IMR-90 (cell line): ENCODE results near the gene CTBP2. TPM values are rescaled to one million over a fixed set of nuclear protein-coding genes. Genes with fewer than 3 reads are reported as not detected.

Experiments
- ATAC-seq: fragments of 200-7000 bp; cut with Tn5 transposase; 2 replicates; pipeline ENCODE4 v1.9.1; 2020; ENCODE audit warnings: low read depth, mild to moderate bottlenecking, moderate library complexity
- BruUV-seq: library from RNA; stranded (reverse); fragments of 400-500 nt; replicated peaks from 2 replicates; lab custom pipeline; 2021; lab: Mats Ljungman, UMichigan
- CTCF ChIA-PET: fragments of 300-600 bp; formaldehyde crosslinking; extraction: SDS; loops from one replicate; lab custom pipeline; 2021; ENCODE audit warnings: antibody characterized with exemption; lab: Yijun Ruan, JAX
- POLR2A ChIA-PET: fragments of 300-600 bp; sonication (Branson Sonifier 250); formaldehyde crosslinking; loops from one replicate; lab custom pipeline; 2022; ENCODE audit warnings: antibody characterized with exemption; ENCODE audit not compliant: unreplicated experiment; lab: Charles Lee
- DNase-seq: peaks from one replicate; pipeline ENCODE4 v3.0.0; 2013
- H2AFZ ChIP-seq: replicated peaks from 2 replicates; pipeline ENCODE3; 2013; ENCODE audit warnings: low read length, mild to moderate bottlenecking; ENCODE audit not compliant: poor library complexity
- H2AK5ac ChIP-seq: 2 replicates; pipeline ENCODE4 v1.6.1; 2013; ENCODE audit warnings: low read depth, low read length, inconsistent platforms
- H2AK9ac ChIP-seq: replicated peaks from 2 replicates; pipeline ENCODE3; 2013; ENCODE audit warnings: mild to moderate bottlenecking, low read depth, low read length, moderate library complexity; ENCODE audit not compliant: poor library complexity
- H2BK120ac ChIP-seq: 2 replicates; pipeline ENCODE4 v1.6.1; 2013; ENCODE audit warnings: low read depth, low read length, inconsistent platforms
- H2BK15ac ChIP-seq: 3 replicates; pipeline ENCODE4 v1.6.1; 2013; ENCODE audit warnings: low read depth, low read length, inconsistent platforms
- H2BK20ac ChIP-seq: 2 replicates; pipeline ENCODE4 v1.6.1; 2013; ENCODE audit warnings: low read depth, mild to moderate bottlenecking, inconsistent platforms, low read length, moderate library complexity
- H2BK5ac ChIP-seq: 2 replicates; pipeline ENCODE4 v1.6.1; 2013; ENCODE audit warnings: mild to moderate bottlenecking, low read depth, low read length, inconsistent platforms; ENCODE audit not compliant: poor library complexity, severe bottlenecking
- H3K14ac ChIP-seq: replicated peaks from 2 replicates; pipeline ENCODE4 v1.6.1; 2013; ENCODE audit warnings: low read depth, low read length, inconsistent platforms
- H3K18ac ChIP-seq: 2 replicates; pipeline ENCODE4 v1.6.1; 2013; ENCODE audit warnings: low read depth, low read length, control low read depth
- H3K23ac ChIP-seq: 2 replicates; pipeline ENCODE4 v1.6.1; 2013; ENCODE audit warnings: low read depth, low read length, inconsistent platforms
- H3K27ac ChIP-seq: 2 replicates; pipeline ENCODE4 v1.5.1; 2013; ENCODE audit warnings: mild to moderate bottlenecking, control low read depth, low read length; ENCODE audit not compliant: insufficient read depth
- H3K27me3 ChIP-seq: 2 replicates; pipeline ENCODE4 v1.6.1; 2013; ENCODE audit warnings: low read length; ENCODE audit not compliant: control insufficient read depth, insufficient read depth
- H3K36me3 ChIP-seq: 2 replicates; pipeline ENCODE4 v1.6.1; 2013; ENCODE audit warnings: low read length, mixed read lengths; ENCODE audit not compliant: control insufficient read depth, insufficient read depth
- H3K4ac ChIP-seq: 2 replicates; pipeline ENCODE4 v1.6.1; 2013; ENCODE audit warnings: low read depth, low read length, inconsistent platforms
- H3K4me1 ChIP-seq: 2 replicates; pipeline ENCODE4 v1.6.1; 2013; ENCODE audit warnings: low read length, mixed read lengths; ENCODE audit not compliant: control insufficient read depth, insufficient read depth
- H3K4me2 ChIP-seq: 2 replicates; pipeline ENCODE4 v1.6.1; 2013; ENCODE audit warnings: low read depth, mild to moderate bottlenecking, control low read depth, low read length, moderate library complexity
- H3K4me3 ChIP-seq: 2 replicates; pipeline ENCODE4 v1.5.1; 2013; ENCODE audit warnings: low read depth, mild to moderate bottlenecking, control low read depth, low read length, moderate library complexity; ENCODE audit not compliant: insufficient read depth
- H3K56ac ChIP-seq: 2 replicates; pipeline ENCODE4 v1.6.1; 2013; ENCODE audit warnings: low read length, inconsistent platforms; ENCODE audit not compliant: insufficient read depth; ENCODE audit errors: extremely low read depth
- H3K79me1 ChIP-seq, 2 experiments: 2 replicates each; pipeline ENCODE4 v1.6.1; 2013; ENCODE audit warnings: low read length in 2 of 2, inconsistent platforms in 1 of 2, low read depth in 1 of 2
- H3K9ac ChIP-seq: 2 replicates; pipeline ENCODE4 v1.6.1; 2013; ENCODE audit warnings: low read depth, low read length, control low read depth
- H3K9me1 ChIP-seq: 2 replicates; pipeline ENCODE4 v1.6.1; 2013; ENCODE audit warnings: low read length, inconsistent platforms; ENCODE audit not compliant: insufficient read depth
- H3K9me3 ChIP-seq: 2 replicates; pipeline ENCODE4 v1.6.1; 2013; ENCODE audit warnings: low read length; ENCODE audit not compliant: control insufficient read depth, insufficient read depth
- H4K20me1 ChIP-seq: 2 replicates; pipeline ENCODE4 v1.6.1; 2013; ENCODE audit warnings: low read length, inconsistent platforms; ENCODE audit not compliant: insufficient read depth
- H4K5ac ChIP-seq: 2 replicates; pipeline ENCODE4 v1.6.1; 2013; ENCODE audit warnings: mild to moderate bottlenecking, low read depth, low read length, control low read depth
- H4K8ac ChIP-seq, 2 experiments: 2 replicates each; pipeline ENCODE4 v1.6.1; 2013; ENCODE audit warnings: low read depth in 2 of 2, low read length in 2 of 2, control low read depth in 1 of 2, inconsistent platforms in 1 of 2
- H4K91ac ChIP-seq: 2 replicates; pipeline ENCODE4 v1.6.1; 2013; ENCODE audit warnings: low read depth, low read length, inconsistent platforms; ENCODE audit not compliant: insufficient read depth
- CEBPB ChIP-seq: IDR thresholded peaks from 2 replicates; pipeline ENCODE4 v1.6.1; 2012; ENCODE audit warnings: low read depth, low read length, improper control_type of control experiment
- MXI1 ChIP-seq: IDR thresholded peaks from 2 replicates; pipeline ENCODE4 v1.6.1; 2012; ENCODE audit warnings: low read depth, mild to moderate bottlenecking, low read length, moderate library complexity, borderline replicate concordance
- NFE2L2 ChIP-seq: fragments of 150-350 bp; IDR thresholded peaks from 2 replicates; pipeline ENCODE4 v1.6.1; 2016; ENCODE audit warnings: low read depth, mild to moderate bottlenecking, low read length
- RFX5 ChIP-seq: IDR thresholded peaks from 2 replicates; pipeline ENCODE4 v1.8.0; 2012; ENCODE audit warnings: low read depth, mild to moderate bottlenecking, low read length, moderate library complexity
- SMC3 ChIP-seq: fragments of 150-350 bp; IDR thresholded peaks from 2 replicates; pipeline ENCODE4 v1.6.1; 2016; ENCODE audit warnings: low read depth, mild to moderate bottlenecking, antibody characterized with exemption, low read length, moderate library complexity
- WGBS, 2 experiments: methylation state at CpG; one replicate each; pipeline versions ENCODE4 v1.1.5 to v1.1.7; 2013; ENCODE audit warnings: missing lambda C conversion rate in 2 of 2; ENCODE audit not compliant: insufficient read length in 1 of 2; ENCODE audit errors: extremely low coverage in 2 of 2; 5-methylcytosine and 5-hydroxymethylcytosine counted together
- dilution Hi-C: fragments of 300-500 bp; cut with HindIII; formaldehyde crosslinking; loops from one replicate; pipeline ENCODE4 v1.14.3; 2018; ENCODE audit warnings: low sequenced_read_pairs; ENCODE audit not compliant: unreplicated experiment
- in situ Hi-C: fragments of 300-500 bp; cut with MboI; formaldehyde crosslinking; loops from 3 replicates; pipeline ENCODE4 v1.14.3; 2019; ENCODE audit warnings: low sequenced_read_pairs, inconsistent platforms, mixed read lengths
- intact Hi-C: fragments of 100-400 bp; cut with micrococcal nuclease; formaldehyde crosslinking; loops from 2 replicates; pipeline ENCODE4 v1.10.0; 2022
- polyA plus RNA-seq, 3 experiments: library from polyadenylated mRNA; depleted of rRNA; stranded (reverse); fragments of >200 nt; gene quantifications; 2 replicates each; pipeline ENCODE4 v1.2.3, GENCODE V29; 2012; ENCODE audit warnings: low replicate concordance in 1 of 3
- total RNA-seq: library from RNA; depleted of rRNA; stranded (reverse); fragments of >200 nt; gene quantifications from 2 replicates; pipeline ENCODE4 v1.2.3, GENCODE V29; 2012

Gene CTBP2
- total and polyA plus RNA-seq, 2 of the 4 experiments (the other 2 are of a cell fraction): 81.0 to 86.6 TPM

DNA sequence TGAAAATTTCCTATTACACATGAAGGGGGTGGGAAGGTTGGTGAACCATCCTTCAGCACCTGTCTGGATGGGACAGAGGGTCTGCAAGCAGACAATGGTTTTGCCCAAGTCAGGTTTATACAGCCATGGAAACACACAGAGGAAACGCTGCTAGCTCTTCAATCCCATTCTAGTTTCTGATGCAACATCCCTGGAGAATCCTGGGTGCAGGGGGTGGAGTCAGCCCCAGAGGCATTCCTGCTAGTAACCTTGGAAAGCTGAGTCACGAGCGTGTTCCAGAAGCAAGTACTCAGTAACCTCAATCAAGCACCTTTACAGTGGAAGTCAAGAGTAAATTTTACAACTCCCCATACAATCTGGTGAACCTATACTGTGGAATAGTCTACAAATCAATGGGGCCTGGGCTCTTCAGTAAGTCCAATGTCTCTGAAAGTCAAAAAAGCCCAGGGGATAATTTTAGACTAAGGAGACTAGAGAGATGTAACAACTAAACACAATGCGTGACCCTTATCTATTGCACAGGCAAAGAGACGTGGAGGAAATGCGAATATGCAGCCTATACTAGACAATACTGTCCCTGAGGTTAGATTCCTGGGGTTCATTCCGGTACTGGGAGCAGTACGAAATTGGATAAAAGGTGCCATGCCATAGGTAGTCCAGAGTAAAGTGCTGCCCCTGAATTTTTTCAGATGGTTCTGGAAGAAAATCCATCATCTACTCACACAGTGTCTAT is 123.1 kb downstream of the CTBP2 start:
- peaks cover 34% of the 10 kb centered on the region for H3K4me1 ChIP-seq
- H3K27ac ChIP-seq: peak overlapping the region; percentile 21; the same call in 1 of the 2 replicates
- POLR2A ChIA-PET: no interaction called here

More for the DNA sequence above, 123.1 kb downstream of the CTBP2 start:
- Histone ChIP-seq H4K20me1 (peaks cover 54% of the 10 kb centered on the region), H3K27me3 (no peaks in the 10 kb centered on the region), H3K4me3 (no peak overlapping the region), H4K91ac (peak overlapping the region; percentile 90), H3K9me3 (no peaks in the 10 kb centered on the region), H2BK15ac (peak overlapping the region; percentile 57; the same call in 2 of the 3 replicates), H2BK5ac (peak overlapping the region; percentile 76), H3K36me3 (peaks cover 13% of the 10 kb centered on the region; the same call in 1 of the 2 replicates), H3K18ac (peak overlapping the region; percentile 70; the same call in 1 of the 2 replicates), H2AK9ac (peak overlapping the region; percentile 65), H3K79me1 (peaks cover 41 to 93% of the 10 kb centered on the region in 2 experiments), H2AK5ac (peak overlapping the region; percentile 78), H4K8ac (peak overlapping the region; percentile 42 to 96; a peak in 3 of 4 replicates), H2BK20ac (peak overlapping the region; percentile 58), H2AFZ (peak overlapping the region; percentile 9), H3K9ac (no peak overlapping the region), H3K23ac (peak overlapping the region; percentile 73), H3K14ac (peak overlapping the region; percentile 53), H3K9me1 (peaks cover 51% of the 10 kb centered on the region), H3K56ac (peak overlapping the region; percentile 29; the same call in 1 of the 2 replicates), H2BK120ac (peak overlapping the region; percentile 79), H4K5ac (peak overlapping the region; percentile 84; the same call in 1 of the 2 replicates), H3K4me2 (no peak overlapping the region), H3K4ac (peak overlapping the region; percentile 86)
- 50% methylated on average over 1 of the region's 8 CpGs; no CpG with 5 or more reads in 1 of the 2 experiments for WGBS, 2 experiments
- no TSS peak for BruUV-seq
- DNase-seq (peak; percentile 80), ATAC-seq (peak; percentile 38)
- in situ Hi-C loops (no loop called here), dilution Hi-C loops (no loop called here), intact Hi-C loops (no loop called here)
- TF ChIP-seq NFE2L2 (peak; percentile 22; the same call in 1 of the 2 replicates), MXI1 (0 out of 2 replicates have a peak, but pooled peaks have one; percentile 22), CEBPB (peak; percentile 89), SMC3 (no peak), RFX5 (no peak)
- CTCF ChIA-PET: interaction anchor here (1.0 to 2.4 kb wide), 2 partner anchors 24 to 37 kb away, joined by 3 to 10 read pairs; no protein-coding TSS in a partner anchor
